B cell (primary cell): ENCODE measurements around the gene HABP2. TPM values are rescaled to one million over a fixed set of nuclear protein-coding genes. Genes with fewer than 3 reads are reported as not detected.

Experiments used
- ATAC-seq: fragments of 200-7000 bp; cut with Tn5 transposase; one replicate; pipeline ENCODE4 v1.10.0; 2021; ENCODE audit warnings: low read depth, mild to moderate bottlenecking, moderate number of reproducible peaks, moderate library complexity
- CTCF ChIA-PET: fragments of 350-600 bp; sonication (Branson Sonifier 250); formaldehyde crosslinking; loops from one replicate; lab custom pipeline; 2021; ENCODE audit warnings: antibody characterized with exemption, inconsistent platforms; lab: Charles Lee
- POLR2A ChIA-PET: fragments of 350-600 bp; sonication (Branson Sonifier 250); formaldehyde crosslinking; loops from one replicate; lab custom pipeline; 2021; ENCODE audit warnings: antibody characterized with exemption; lab: Charles Lee
- DNase-seq: peaks from one replicate; pipeline ENCODE4 v3.0.0; 2013
- H2AFZ ChIP-seq: 2 replicates; pipeline ENCODE4 v1.6.1; 2012; ENCODE audit warnings: mild to moderate bottlenecking, low read depth, low read length; ENCODE audit not compliant: insufficient read depth, poor library complexity, severe bottlenecking
- H3K27ac ChIP-seq, 2 donors: 1 replicate in 1 of 2; 2 replicates in 1 of 2; pipeline ENCODE4 v1.5.1; 2012 to 2013; ENCODE audit warnings: low read length in 2 of 2, mild to moderate bottlenecking in 2 of 2, moderate library complexity in 1 of 2
- H3K27me3 ChIP-seq, 4 experiments: fragments of 200-600 bp in 1 of 4; sonication (generic) in 1 of 4; replicated peaks in 1 of 4; 1 replicate in 2 of 4; 2 replicates in 2 of 4; pipeline versions ENCODE4 v1.6.1 to v1.7.0; 2013 to 2016; ENCODE audit warnings: low read length in 3 of 4, mild to moderate bottlenecking in 2 of 4, mixed read lengths in 1 of 4, moderate library complexity in 1 of 4; ENCODE audit not compliant: insufficient read depth in 4 of 4, control insufficient read depth in 3 of 4; ENCODE audit errors: control extremely low read depth in 1 of 4
- H3K36me3 ChIP-seq, 2 experiments: replicated peaks in 1 of 2; 1 replicate in 1 of 2; 2 replicates in 1 of 2; pipeline versions ENCODE4 v1.6.1 to v1.7.1; 2013; ENCODE audit warnings: low read length in 1 of 2; ENCODE audit not compliant: insufficient read depth in 2 of 2, control insufficient read depth in 1 of 2; ENCODE audit errors: control extremely low read depth in 1 of 2, extremely low read depth in 1 of 2
- H3K4me1 ChIP-seq, 2 donors: fragments of 200-600 bp in 1 of 2; sonication (generic) in 1 of 2; 1 replicate in 1 of 2; 2 replicates in 1 of 2; pipeline versions ENCODE4 v1.5.1 to v1.6.1; 2013 to 2017; ENCODE audit warnings: low read length in 2 of 2; ENCODE audit not compliant: control insufficient read depth in 2 of 2, insufficient read depth in 2 of 2
- H3K4me2 ChIP-seq: replicated peaks from 2 replicates; pipeline ENCODE3; 2012; ENCODE audit warnings: mild to moderate bottlenecking, low read depth, low read length; ENCODE audit not compliant: poor library complexity, severe bottlenecking
- H3K4me3 ChIP-seq, 5 experiments: fragments of 200-600 bp in 1 of 5; sonication (generic) in 1 of 5; 1 replicate in 3 of 5; 2 replicates in 2 of 5; pipeline versions ENCODE4 v1.5.1 to v1.7.0; 2011 to 2016; ENCODE audit warnings: low read length in 4 of 5, mild to moderate bottlenecking in 4 of 5, low read depth in 2 of 5, control low read depth in 1 of 5, moderate library complexity in 1 of 5; ENCODE audit not compliant: insufficient read depth in 1 of 5; ENCODE audit errors: control extremely low read depth in 1 of 5, extremely low read depth in 1 of 5
- H3K79me2 ChIP-seq: fragments of 200-600 bp; sonication (generic); one replicate; pipeline ENCODE4 v1.6.0; 2016; ENCODE audit warnings: low read length; ENCODE audit not compliant: control insufficient read depth, insufficient read depth
- H3K9ac ChIP-seq: fragments of 200-600 bp; sonication (generic); 2 replicates; pipeline ENCODE4 v1.6.1; 2017; ENCODE audit warnings: mild to moderate bottlenecking, low read length, moderate library complexity
- H3K9me3 ChIP-seq, 3 donors: one replicate each; pipeline versions ENCODE4 v1.6.1 to v1.7.1; 2013; ENCODE audit warnings: low read length in 2 of 3; ENCODE audit not compliant: control insufficient read depth in 2 of 3, insufficient read depth in 1 of 3; ENCODE audit errors: control extremely low read depth in 1 of 3
- H4K20me1 ChIP-seq: 2 replicates; pipeline ENCODE4 v1.6.0; 2012; ENCODE audit warnings: mild to moderate bottlenecking, low read length; ENCODE audit not compliant: insufficient read depth, control insufficient read depth, poor library complexity, severe bottlenecking
- H3K27ac Mint-ChIP-seq: one replicate; pipeline ENCODE4 v1.8.0; 2021; ENCODE audit warnings: mixed read lengths
- H3K27me3 Mint-ChIP-seq: one replicate; pipeline ENCODE4 v1.8.0; 2021; ENCODE audit warnings: mixed read lengths
- H3K4me1 Mint-ChIP-seq: one replicate; pipeline ENCODE4 v1.8.0; 2021; ENCODE audit warnings: mixed read lengths
- H3K4me3 Mint-ChIP-seq: one replicate; pipeline ENCODE4 v1.8.0; 2021; ENCODE audit warnings: mixed read lengths
- H3K9me3 Mint-ChIP-seq: one replicate; pipeline ENCODE4 v1.8.0; 2022; ENCODE audit warnings: mixed read lengths; ENCODE audit not compliant: insufficient read depth
- CTCF ChIP-seq: fragments of 200-600 bp; IDR thresholded peaks from one replicate; pipeline ENCODE4 v1.8.0; 2022; ENCODE audit warnings: antibody characterized with exemption, mild to moderate bottlenecking
- EZH2 ChIP-seq: IDR thresholded peaks from 2 replicates; pipeline ENCODE4 v1.6.1; 2012; ENCODE audit warnings: borderline replicate concordance, low read depth, mild to moderate bottlenecking, moderate library complexity, low read length; ENCODE audit not compliant: insufficient read depth, poor library complexity, severe bottlenecking
- WGBS: methylation state at CpG from one replicate; pipeline ENCODE4 v1.1.5; 2013; ENCODE audit warnings: missing lambda C conversion rate; ENCODE audit not compliant: insufficient coverage; 5-methylcytosine and 5-hydroxymethylcytosine counted together
- intact Hi-C: fragments of 100-400 bp; cut with micrococcal nuclease; formaldehyde crosslinking; loops from one replicate; pipeline ENCODE4 v1.10.0; 2022
- polyA plus RNA-seq: library from polyadenylated mRNA; depleted of rRNA; stranded (reverse); fragments of >200 nt; gene quantifications from 2 replicates; pipeline ENCODE4 v1.2.3, GENCODE V29; 2012
- total RNA-seq, 2 donors: library from RNA; stranded (reverse); fragments of 120-200 nt in 1 of 2; gene quantifications; 1 replicate in 1 of 2; 2 replicates in 1 of 2; pipeline versions ENCODE4 v1.2.3 to v1.2.4, GENCODE V29; 2013 to 2022

Gene HABP2
- total and polyA plus RNA-seq, 2 donors (not counting 1 experiment from before 2014, with no cell fraction given) = not detected

- H3K79me2 ChIP-seq = no peaks in the 10 kb centered on the region
- POLR2A ChIA-PET = no interaction called here
- Mint-ChIP-seq H3K27me3 (peaks cover 28% of the 10 kb centered on the region), H3K9me3 (no peaks in the 10 kb centered on the region), H3K4me1 (no peaks in the 10 kb centered on the region), H3K27ac (no peak overlapping the region), H3K4me3 (no peak overlapping the region)
- ATAC-seq (no peak), DNase-seq (no peak)
- no peaks in the 10 kb centered on the region for H3K4me1 ChIP-seq
- H3K27me3 ChIP-seq = peaks cover 0 to 6% (median 3%) of the 10 kb centered on the region in 4 experiments
- H3K4me2 ChIP-seq = no peak overlapping the region
- TF ChIP-seq EZH2 (no peak), CTCF (no peak)
- no peaks in the 10 kb centered on the region for H4K20me1 ChIP-seq
- H3K9ac ChIP-seq = no peak overlapping the region
- no peak overlapping the region for H3K4me3 ChIP-seq
- no peak overlapping the region for H2AFZ ChIP-seq
- WGBS = 20% methylated on average over 1 of the region's 9 CpGs
- CTCF ChIA-PET = no interaction called here
- H3K27ac ChIP-seq = no peak overlapping the region
- intact Hi-C loops = no loop called here
- no peaks in the 10 kb centered on the region for H3K36me3 ChIP-seq
- no peaks in the 10 kb centered on the region for H3K9me3 ChIP-seq
Observed at GRCh38 chr10:113557424-113557862, 4.6 kb downstream of the HABP2 start.

- no peaks in the 10 kb centered on the region for H3K36me3 ChIP-seq
- H3K4me1 Mint-ChIP-seq = no peaks in the 10 kb centered on the region
- H2AFZ ChIP-seq = no peak overlapping the region
- H3K4me2 ChIP-seq = no peak overlapping the region
- no peaks in the 10 kb centered on the region for H3K9me3 Mint-ChIP-seq
- H3K79me2 ChIP-seq = no peaks in the 10 kb centered on the region
- H4K20me1 ChIP-seq = no peaks in the 10 kb centered on the region
- no peak overlapping the region for H3K9ac ChIP-seq
- DNase-seq (no peak), ATAC-seq (no peak)
- peaks cover 28% of the 10 kb centered on the region for H3K27me3 Mint-ChIP-seq
- no peak overlapping the region for H3K4me3 ChIP-seq
- H3K9me3 ChIP-seq = no peaks in the 10 kb centered on the region
- POLR2A ChIA-PET = no interaction called here
- no peak for TF ChIP-seq CTCF
- TF ChIP-seq EZH2 = no peak
- H3K27me3 ChIP-seq = peaks cover 0 to 6% (median 3%) of the 10 kb centered on the region in 4 experiments
- CTCF ChIA-PET = no interaction called here
- no peak overlapping the region for H3K27ac ChIP-seq
- H3K4me3 Mint-ChIP-seq = no peak overlapping the region
- WGBS = 60% methylated on average over 9 of the region's 9 CpGs
- H3K27ac Mint-ChIP-seq = no peak overlapping the region
- intact Hi-C loops = no loop called here
- no peaks in the 10 kb centered on the region for H3K4me1 ChIP-seq
Observed at GRCh38 chr10:113557903-113558321, 5.1 kb downstream of the HABP2 start.
